ENCODE measurements around the gene KLHL29.
"Not testable (repeated sequence)": the region's sequence is repeated elsewhere in the genome, so short reads cannot be mapped to it uniquely, and the experiment has no call there.

KLHL29 gene

GRCh38 chr2:23373666-23374065 lies 11.3 kb upstream of the KLHL29 start:
- DNase-seq: no peak

GRCh38 chr2:23375448-23375847 lies 9.5 kb upstream of the KLHL29 start:
- DNase-seq: no peak

- no peak for DNase-seq
Measured at GRCh38 chr2:23376075-23376474, 8.9 kb upstream of the KLHL29 start.

GRCh38 chr2:23376972-23377371 lies 8.0 kb upstream of the KLHL29 start:
- DNase-seq: peak; percentile 29

GRCh38 chr2:23377771-23378170 lies 7.2 kb upstream of the KLHL29 start:
- no peak for DNase-seq

- DNase-seq: no peak
Measured at GRCh38 chr2:23378496-23378895, 6.5 kb upstream of the KLHL29 start.

GRCh38 chr2:23379220-23379695 lies 5.7 kb upstream of the KLHL29 start:
- no peak for DNase-seq

- no peak for DNase-seq
Measured at GRCh38 chr2:23380562-23381065, 4.4 kb upstream of the KLHL29 start.

- peak; percentile 80 for DNase-seq
Measured at GRCh38 chr2:23381084-23381483, 3.9 kb upstream of the KLHL29 start.

- DNase-seq: no peak
Measured at GRCh38 chr2:23381485-23381884, 3.5 kb upstream of the KLHL29 start.

- DNase-seq: no peak
Measured at GRCh38 chr2:23383100-23383499, 1.9 kb upstream of the KLHL29 start.

GRCh38 chr2:23385351-23385747 lies 370 bp downstream of the KLHL29 start:
- peak; percentile 47 for DNase-seq

- DNase-seq: no peak
Measured at GRCh38 chr2:23385748-23386338, 864 bp downstream of the KLHL29 start.

GRCh38 chr2:23386339-23387220 lies 1.6 kb downstream of the KLHL29 start:
- DNase-seq: no peak

GRCh38 chr2:23387221-23387550 lies 2.2 kb downstream of the KLHL29 start:
- DNase-seq: no peak

GRCh38 chr2:23387845-23388244 lies 2.9 kb downstream of the KLHL29 start:
- no peak for DNase-seq

GRCh38 chr2:23388294-23388693 lies 3.3 kb downstream of the KLHL29 start:
- DNase-seq: no peak

- peak; percentile 17 for DNase-seq
Measured at GRCh38 chr2:23388756-23389514, 4.0 kb downstream of the KLHL29 start.

GRCh38 chr2:23390152-23390551 lies 5.2 kb downstream of the KLHL29 start:
- no peak for DNase-seq

GRCh38 chr2:23391237-23391736 lies 6.3 kb downstream of the KLHL29 start:
- DNase-seq: not testable (repeated sequence)

GRCh38 chr2:23393722-23394121 lies 8.7 kb downstream of the KLHL29 start:
- no peak for DNase-seq

- no peak for DNase-seq
Measured at GRCh38 chr2:23394700-23395099, 9.7 kb downstream of the KLHL29 start.

GRCh38 chr2:23397478-23397877 lies 12.5 kb downstream of the KLHL29 start:
- DNase-seq: no peak
